Nephron progenitor cell (in vitro differentiated cells): ENCODE measurements around the gene EGLN3.

Experiments used
- DNase-seq: peaks from one replicate; pipeline ENCODE4 v3.0.0; 2021
- H3K27ac Mint-ChIP-seq: 2 replicates; pipeline ENCODE4 v1.8.0; 2021; ENCODE audit warnings: mild to moderate bottlenecking, moderate library complexity, mixed read lengths
- H3K27me3 Mint-ChIP-seq: 2 replicates; pipeline ENCODE4 v1.8.0; 2021; ENCODE audit warnings: mild to moderate bottlenecking, low read depth, mixed read lengths; ENCODE audit not compliant: poor library complexity
- H3K36me3 Mint-ChIP-seq: 2 replicates; pipeline ENCODE4 v1.8.0; 2021; ENCODE audit warnings: low read depth, mixed read lengths
- H3K4me1 Mint-ChIP-seq: 2 replicates; pipeline ENCODE4 v1.8.0; 2021; ENCODE audit warnings: mixed read lengths
- H3K4me3 Mint-ChIP-seq: 2 replicates; pipeline ENCODE4 v1.8.0; 2021; ENCODE audit warnings: mild to moderate bottlenecking, moderate library complexity, mixed read lengths
- H3K9me3 Mint-ChIP-seq: 2 replicates; pipeline ENCODE4 v1.8.0; 2021; ENCODE audit warnings: mild to moderate bottlenecking, moderate library complexity, mixed read lengths
- CTCF ChIP-seq: fragments of 200-600 bp; sonication (generic); IDR thresholded peaks from 2 replicates; pipeline ENCODE4 v1.5.0; 2021; ENCODE audit warnings: antibody characterized with exemption

Gene EGLN3

DNA sequence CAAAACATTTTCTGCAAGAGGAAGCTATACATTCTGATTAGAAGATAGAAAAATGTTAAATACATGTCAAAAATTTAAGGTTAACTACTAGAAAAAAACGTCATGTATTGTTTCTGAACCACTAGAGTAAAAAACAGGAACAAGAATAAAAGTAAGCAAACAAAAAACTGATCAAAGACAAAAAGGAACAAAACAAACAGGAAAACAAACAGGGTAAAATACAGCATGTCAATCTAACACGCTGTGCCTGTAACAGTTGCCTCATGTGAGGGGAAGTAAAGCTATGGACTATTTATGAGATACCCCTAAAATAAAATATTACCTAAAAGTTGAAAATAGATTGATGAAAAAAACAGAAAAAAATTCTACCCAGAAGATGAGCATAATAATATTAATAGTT is 43.9 kb downstream of the EGLN3 start:
- no peak for DNase-seq
- Mint-ChIP-seq H3K27ac (no peak overlapping the region), H3K4me3 (no peak overlapping the region), H3K27me3 (peaks cover 2% of the 10 kb centered on the region), H3K9me3 (peaks cover 5% of the 10 kb centered on the region), H3K4me1 (peaks cover 13% of the 10 kb centered on the region), H3K36me3 (no peaks in the 10 kb centered on the region)
- no peak for TF ChIP-seq CTCF

- H3K27me3 Mint-ChIP-seq = no peaks in the 10 kb centered on the region
- no peak overlapping the region for H3K27ac Mint-ChIP-seq
- no peak for DNase-seq
- H3K4me1 Mint-ChIP-seq = peaks cover under 1% of the 10 kb centered on the region
- no peaks in the 10 kb centered on the region for H3K36me3 Mint-ChIP-seq
- H3K9me3 Mint-ChIP-seq = peaks cover 5% of the 10 kb centered on the region
- H3K4me3 Mint-ChIP-seq = no peak overlapping the region
- no peak for TF ChIP-seq CTCF
These were observed 46.3 kb downstream of the EGLN3 start for GRCh38 chr14:33904609-33905008.

GRCh38 chr14:33903369-33903768 is 47.5 kb downstream of the EGLN3 start:
- H3K4me3 Mint-ChIP-seq = no peak overlapping the region
- no peak for DNase-seq
- H3K9me3 Mint-ChIP-seq = peaks cover 2% of the 10 kb centered on the region
- H3K27me3 Mint-ChIP-seq = no peaks in the 10 kb centered on the region
- H3K36me3 Mint-ChIP-seq = no peaks in the 10 kb centered on the region
- H3K4me1 Mint-ChIP-seq = no peaks in the 10 kb centered on the region
- no peak overlapping the region for H3K27ac Mint-ChIP-seq
- TF ChIP-seq CTCF = no peak

DNA sequence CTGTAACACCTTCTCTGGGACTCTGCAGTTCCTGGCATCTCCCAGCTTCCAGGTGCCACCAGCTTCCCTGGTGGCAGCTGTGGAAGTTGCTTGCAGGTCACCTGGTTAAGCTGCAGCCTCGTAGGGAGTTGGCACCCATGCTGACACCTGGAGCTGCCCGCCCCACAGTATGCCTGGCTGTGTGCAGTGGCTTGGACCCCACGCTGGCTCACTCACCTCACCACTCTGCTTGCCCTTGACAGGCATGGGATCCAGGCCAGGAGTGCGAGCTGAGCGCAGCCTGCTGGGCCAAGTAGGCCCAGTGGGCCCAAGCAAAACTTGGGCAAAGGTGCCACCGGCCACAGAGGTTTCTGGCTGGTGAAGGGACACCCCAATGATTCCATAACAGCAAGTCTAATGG is 48.5 kb downstream of the EGLN3 start:
- DNase-seq = no peak
- H3K36me3 Mint-ChIP-seq = no peaks in the 10 kb centered on the region
- no peak overlapping the region for H3K4me3 Mint-ChIP-seq
- H3K9me3 Mint-ChIP-seq = no peaks in the 10 kb centered on the region
- H3K27ac Mint-ChIP-seq = no peak overlapping the region
- no peaks in the 10 kb centered on the region for H3K4me1 Mint-ChIP-seq
- no peaks in the 10 kb centered on the region for H3K27me3 Mint-ChIP-seq
- TF ChIP-seq CTCF = no peak

- Mint-ChIP-seq H3K27ac (no peak overlapping the region), H3K4me1 (no peaks in the 10 kb centered on the region), H3K36me3 (no peaks in the 10 kb centered on the region), H3K4me3 (no peak overlapping the region), H3K27me3 (no peaks in the 10 kb centered on the region), H3K9me3 (no peaks in the 10 kb centered on the region)
- no peak for DNase-seq
- no peak for TF ChIP-seq CTCF
These were observed 49.3 kb downstream of the EGLN3 start for GRCh38 chr14:33901426-33902155.

DNA sequence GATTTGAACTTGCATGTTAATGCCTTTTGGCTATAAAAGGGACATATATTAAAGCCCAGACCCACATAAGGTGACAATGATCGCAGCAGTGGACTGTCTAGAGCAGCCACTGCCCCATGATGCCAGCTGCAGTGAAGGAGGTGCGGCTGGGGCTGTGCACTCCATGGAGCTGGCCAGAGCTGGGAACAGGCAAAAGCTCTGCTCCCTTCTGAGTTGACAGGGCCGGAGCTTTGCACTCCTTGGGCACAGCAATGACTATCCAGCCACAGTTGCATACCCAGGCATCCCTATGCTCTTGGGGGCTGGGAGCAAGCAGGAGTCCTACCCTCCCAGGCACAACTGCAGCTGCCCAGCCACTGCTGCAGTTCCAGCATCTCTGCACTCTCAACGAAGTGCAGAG is 50.2 kb downstream of the EGLN3 start:
- Mint-ChIP-seq H3K4me3 (no peak overlapping the region), H3K27me3 (no peaks in the 10 kb centered on the region), H3K36me3 (no peaks in the 10 kb centered on the region), H3K4me1 (no peaks in the 10 kb centered on the region), H3K9me3 (peaks cover 4% of the 10 kb centered on the region), H3K27ac (no peak overlapping the region)
- TF ChIP-seq CTCF = no peak
- no peak for DNase-seq
